Neural cell (in vitro differentiated cells): ENCODE measurements around the gene TTC34. TPM values are rescaled to one million over a fixed set of nuclear protein-coding genes. Genes with fewer than 3 reads are reported as not detected.

Source experiments
- H2AFZ ChIP-seq: fragments of 200-600, 300-800 bp; sonication (generic), shearing (Covaris generic); 2 replicates; pipeline ENCODE4 v1.6.0; 2014; ENCODE audit warnings: low read depth, mild to moderate bottlenecking, antibody characterized with exemption, low read length, moderate library complexity
- H3F3A ChIP-seq: fragments of 200-600 bp; shearing (Covaris generic); 2 replicates; pipeline ENCODE4 v1.6.1; 2016; ENCODE audit warnings: mild to moderate bottlenecking, moderate library complexity, mixed read lengths, antibody characterized with exemption, low read length; ENCODE audit not compliant: insufficient read depth, poor library complexity, severe bottlenecking
- H3K27ac ChIP-seq: fragments of 200-600, 300-800 bp; sonication (generic), shearing (Covaris generic); 2 replicates; pipeline ENCODE4 v1.5.1; 2014; ENCODE audit warnings: mild to moderate bottlenecking, low read length, moderate library complexity
- H3K27me3 ChIP-seq: fragments of 300-800, 200-600 bp; sonication (generic), shearing (Covaris generic); 2 replicates; pipeline ENCODE4 v1.6.0; 2014; ENCODE audit warnings: mild to moderate bottlenecking, low read depth, low read length, moderate library complexity; ENCODE audit not compliant: insufficient read depth
- H3K36me3 ChIP-seq: fragments of 300-800, 200-600 bp; sonication (generic), shearing (Covaris generic); 2 replicates; pipeline ENCODE4 v1.5.1; 2014; ENCODE audit warnings: mild to moderate bottlenecking, antibody characterized with exemption, low read length, moderate library complexity; ENCODE audit not compliant: insufficient read depth
- H3K4me2 ChIP-seq: fragments of 300-800, 200-600 bp; sonication (generic), shearing (Covaris generic); 2 replicates; pipeline ENCODE4 v1.6.0; 2014; ENCODE audit warnings: mild to moderate bottlenecking, low read length
- H3K4me3 ChIP-seq: fragments of 300-800, 200-600 bp; sonication (generic), shearing (Covaris generic); 2 replicates; pipeline ENCODE4 v1.5.1; 2014; ENCODE audit warnings: mild to moderate bottlenecking, low read length, moderate library complexity
- H3K79me2 ChIP-seq: fragments of 200-600 bp; shearing (Covaris generic); replicated peaks from 2 replicates; pipeline ENCODE4 v1.6.0; 2014; ENCODE audit warnings: mild to moderate bottlenecking, low read length, moderate library complexity; ENCODE audit not compliant: insufficient read depth
- H3K9ac ChIP-seq: fragments of 300-800, 200-600 bp; sonication (generic), shearing (Covaris generic); 2 replicates; pipeline ENCODE4 v1.6.1; 2016; ENCODE audit warnings: mild to moderate bottlenecking, low read length, mixed read lengths
- H3K9me2 ChIP-seq: fragments of 200-600 bp; shearing (Covaris generic); 2 replicates; pipeline ENCODE4 v1.6.1; 2016; ENCODE audit warnings: mild to moderate bottlenecking, low read length, mixed read lengths; ENCODE audit not compliant: insufficient read depth
- H3K9me3 ChIP-seq: fragments of 200-600, 300-800 bp; sonication (generic), shearing (Covaris generic); 2 replicates; pipeline ENCODE4 v1.6.1; 2016; ENCODE audit warnings: mild to moderate bottlenecking, mixed run types, low read length, moderate library complexity, mixed read lengths
- H4K20me1 ChIP-seq: fragments of 200-600 bp; shearing (Covaris generic); 2 replicates; pipeline ENCODE4 v1.6.1; 2016; ENCODE audit warnings: mild to moderate bottlenecking, mixed run types; ENCODE audit not compliant: insufficient read depth
- EP300 ChIP-seq: fragments of 450-650 bp; conservative IDR thresholded peaks from 2 replicates; pipeline ENCODE4 v1.6.1; 2014; ENCODE audit warnings: antibody characterized with exemption, mild to moderate bottlenecking, moderate library complexity; ENCODE audit not compliant: poor library complexity, severe bottlenecking
- EZH2 ChIP-seq: fragments of 200-600, 300-800 bp; shearing (Covaris generic), sonication (generic); IDR thresholded peaks from 2 replicates; pipeline ENCODE4 v1.6.1; 2014; ENCODE audit warnings: antibody characterized with exemption, low read length, borderline replicate concordance, mild to moderate bottlenecking; ENCODE audit not compliant: insufficient read depth, poor library complexity, severe bottlenecking
- MXI1 ChIP-seq: fragments of 450-650 bp; conservative IDR thresholded peaks from 2 replicates; pipeline ENCODE4 v1.6.1; 2014; ENCODE audit warnings: antibody characterized with exemption, mild to moderate bottlenecking; ENCODE audit not compliant: poor library complexity, severe bottlenecking
- POLR2AphosphoS5 ChIP-seq: IDR thresholded peaks from 2 replicates; pipeline ENCODE4 v1.6.1; 2012
- RAD21 ChIP-seq: fragments of 450-650 bp; conservative IDR thresholded peaks from 2 replicates; pipeline ENCODE4 v1.6.1; 2014; ENCODE audit warnings: antibody characterized with exemption, mild to moderate bottlenecking, moderate library complexity
- SMC3 ChIP-seq: fragments of 450-650 bp; conservative IDR thresholded peaks from 2 replicates; pipeline ENCODE4 v1.6.1; 2014; ENCODE audit warnings: antibody characterized with exemption, mild to moderate bottlenecking, moderate library complexity; ENCODE audit not compliant: poor library complexity
- TAF1 ChIP-seq: IDR thresholded peaks from 2 replicates; pipeline ENCODE4 v1.6.1; 2012; ENCODE audit warnings: low read depth
- polyA plus RNA-seq: library from polyadenylated mRNA; depleted of rRNA; stranded (reverse); fragments of >200 nt; gene quantifications from 2 replicates; pipeline ENCODE4 v1.2.3, GENCODE V29; 2014
- TF ChIP-seq, protein P1 (sequence below): IDR thresholded peaks from 2 replicates; pipeline ENCODE4 v1.6.1; 2012; ENCODE audit warnings: borderline replicate concordance
- TF ChIP-seq, protein P2 (sequence below): fragments of 450-650 bp; IDR thresholded peaks from 2 replicates; pipeline ENCODE4 v1.5.1; 2014; ENCODE audit warnings: antibody characterized with exemption, mild to moderate bottlenecking, moderate library complexity; ENCODE audit not compliant: poor library complexity, severe bottlenecking

Gene TTC34
- polyA plus RNA-seq, 1 donor from 2014 or later, result 0.05 TPM

GRCh38 chr1:2624735-2625300, 176.7 kb downstream of the TTC34 start:
- TF ChIP-seq MXI1, result no peak
- H3K9me2 ChIP-seq, result no peaks in the 10 kb centered on the region
- H3K27ac ChIP-seq, result no peak overlapping the region
- H2AFZ ChIP-seq, result no peak overlapping the region
- H3K27me3 ChIP-seq, result peaks cover 27% of the 10 kb centered on the region
- H3K4me3 ChIP-seq, result no peak overlapping the region
- H3K9ac ChIP-seq, result no peak overlapping the region
- H3K4me2 ChIP-seq, result no peak overlapping the region
- H3K79me2 ChIP-seq, result no peaks in the 10 kb centered on the region
- no peaks in the 10 kb centered on the region for H3F3A ChIP-seq
- no peaks in the 10 kb centered on the region for H3K36me3 ChIP-seq
- H3K9me3 ChIP-seq, result no peaks in the 10 kb centered on the region
- H4K20me1 ChIP-seq, result no peaks in the 10 kb centered on the region

GRCh38 chr1:2623571-2624337, 177.7 kb downstream of the TTC34 start:
- Histone ChIP-seq H3K27me3 (peaks cover 16% of the 10 kb centered on the region), H3K27ac (no peak overlapping the region)

More at GRCh38 chr1:2623571-2624337, 177.7 kb downstream of the TTC34 start:
- H4K20me1 ChIP-seq, result no peaks in the 10 kb centered on the region
- no peaks in the 10 kb centered on the region for H3K79me2 ChIP-seq
- H3K9ac ChIP-seq, result no peak overlapping the region
- no peaks in the 10 kb centered on the region for H3K36me3 ChIP-seq
- H3K9me2 ChIP-seq, result no peaks in the 10 kb centered on the region
- TF ChIP-seq MXI1 (no peak), RAD21 (no peak), SMC3 (no peak), EP300 (no peak), TAF1 (no peak), EZH2 (no peak), POLR2AphosphoS5 (no peak)
- TF ChIP-seq, protein P1, sequence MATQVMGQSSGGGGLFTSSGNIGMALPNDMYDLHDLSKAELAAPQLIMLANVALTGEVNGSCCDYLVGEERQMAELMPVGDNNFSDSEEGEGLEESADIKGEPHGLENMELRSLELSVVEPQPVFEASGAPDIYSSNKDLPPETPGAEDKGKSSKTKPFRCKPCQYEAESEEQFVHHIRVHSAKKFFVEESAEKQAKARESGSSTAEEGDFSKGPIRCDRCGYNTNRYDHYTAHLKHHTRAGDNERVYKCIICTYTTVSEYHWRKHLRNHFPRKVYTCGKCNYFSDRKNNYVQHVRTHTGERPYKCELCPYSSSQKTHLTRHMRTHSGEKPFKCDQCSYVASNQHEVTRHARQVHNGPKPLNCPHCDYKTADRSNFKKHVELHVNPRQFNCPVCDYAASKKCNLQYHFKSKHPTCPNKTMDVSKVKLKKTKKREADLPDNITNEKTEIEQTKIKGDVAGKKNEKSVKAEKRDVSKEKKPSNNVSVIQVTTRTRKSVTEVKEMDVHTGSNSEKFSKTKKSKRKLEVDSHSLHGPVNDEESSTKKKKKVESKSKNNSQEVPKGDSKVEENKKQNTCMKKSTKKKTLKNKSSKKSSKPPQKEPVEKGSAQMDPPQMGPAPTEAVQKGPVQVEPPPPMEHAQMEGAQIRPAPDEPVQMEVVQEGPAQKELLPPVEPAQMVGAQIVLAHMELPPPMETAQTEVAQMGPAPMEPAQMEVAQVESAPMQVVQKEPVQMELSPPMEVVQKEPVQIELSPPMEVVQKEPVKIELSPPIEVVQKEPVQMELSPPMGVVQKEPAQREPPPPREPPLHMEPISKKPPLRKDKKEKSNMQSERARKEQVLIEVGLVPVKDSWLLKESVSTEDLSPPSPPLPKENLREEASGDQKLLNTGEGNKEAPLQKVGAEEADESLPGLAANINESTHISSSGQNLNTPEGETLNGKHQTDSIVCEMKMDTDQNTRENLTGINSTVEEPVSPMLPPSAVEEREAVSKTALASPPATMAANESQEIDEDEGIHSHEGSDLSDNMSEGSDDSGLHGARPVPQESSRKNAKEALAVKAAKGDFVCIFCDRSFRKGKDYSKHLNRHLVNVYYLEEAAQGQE, result no peak
- TF ChIP-seq, protein P2, sequence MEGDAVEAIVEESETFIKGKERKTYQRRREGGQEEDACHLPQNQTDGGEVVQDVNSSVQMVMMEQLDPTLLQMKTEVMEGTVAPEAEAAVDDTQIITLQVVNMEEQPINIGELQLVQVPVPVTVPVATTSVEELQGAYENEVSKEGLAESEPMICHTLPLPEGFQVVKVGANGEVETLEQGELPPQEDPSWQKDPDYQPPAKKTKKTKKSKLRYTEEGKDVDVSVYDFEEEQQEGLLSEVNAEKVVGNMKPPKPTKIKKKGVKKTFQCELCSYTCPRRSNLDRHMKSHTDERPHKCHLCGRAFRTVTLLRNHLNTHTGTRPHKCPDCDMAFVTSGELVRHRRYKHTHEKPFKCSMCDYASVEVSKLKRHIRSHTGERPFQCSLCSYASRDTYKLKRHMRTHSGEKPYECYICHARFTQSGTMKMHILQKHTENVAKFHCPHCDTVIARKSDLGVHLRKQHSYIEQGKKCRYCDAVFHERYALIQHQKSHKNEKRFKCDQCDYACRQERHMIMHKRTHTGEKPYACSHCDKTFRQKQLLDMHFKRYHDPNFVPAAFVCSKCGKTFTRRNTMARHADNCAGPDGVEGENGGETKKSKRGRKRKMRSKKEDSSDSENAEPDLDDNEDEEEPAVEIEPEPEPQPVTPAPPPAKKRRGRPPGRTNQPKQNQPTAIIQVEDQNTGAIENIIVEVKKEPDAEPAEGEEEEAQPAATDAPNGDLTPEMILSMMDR, result no peak
- H3F3A ChIP-seq, result no peaks in the 10 kb centered on the region
- no peak overlapping the region for H2AFZ ChIP-seq
- no peaks in the 10 kb centered on the region for H3K9me3 ChIP-seq
- H3K4me2 ChIP-seq, result no peak overlapping the region
- H3K4me3 ChIP-seq, result no peak overlapping the region
